HG03097 (cell line): ENCODE results near the gene ZMYND11.
A peak's percentile ranks its signal among the peaks of the same experiment; 100 is the strongest.

Source experiments
- ATAC-seq: cut with Tn5 transposase; IDR thresholded peaks from one replicate; pipeline ENCODE4 v1.9.1; 2021; ENCODE audit not compliant: unreplicated experiment, low FRiP score

The ZMYND11 gene

GRCh38 chr10:135132-135600, at the start of gene ZMYND11:
Gene ZMYND11 (plus strand): TSS chr10:135455. CDS start chr10:180013, 44,558 bp downstream.
- ATAC-seq, result peak; percentile 32

GRCh38 chr10:86031-86430, 49.2 kb upstream of the ZMYND11 start:
- no peak for ATAC-seq

- ATAC-seq, result no peak
Measured at GRCh38 chr10:87177-88080, 47.8 kb upstream of the ZMYND11 start.

- no peak for ATAC-seq
Measured at GRCh38 chr10:88253-88652, 47.0 kb upstream of the ZMYND11 start.

GRCh38 chr10:89248-89647, 46.0 kb upstream of the ZMYND11 start:
- no peak for ATAC-seq

GRCh38 chr10:90161-90560, 45.1 kb upstream of the ZMYND11 start:
- ATAC-seq, result no peak

GRCh38 chr10:91313-91712, 43.9 kb upstream of the ZMYND11 start:
- ATAC-seq, result no peak

- ATAC-seq, result no peak
Measured at GRCh38 chr10:92153-92552, 43.1 kb upstream of the ZMYND11 start.

- ATAC-seq, result no peak
Measured at GRCh38 chr10:92846-93245, 42.4 kb upstream of the ZMYND11 start.

- ATAC-seq, result no peak
Measured at GRCh38 chr10:94613-95012, 40.6 kb upstream of the ZMYND11 start.

GRCh38 chr10:95356-96115, 39.7 kb upstream of the ZMYND11 start:
- no peak for ATAC-seq

GRCh38 chr10:96466-96865, 38.8 kb upstream of the ZMYND11 start:
- ATAC-seq, result no peak

GRCh38 chr10:104416-104815, 30.8 kb upstream of the ZMYND11 start:
- ATAC-seq, result no peak

GRCh38 chr10:104862-105565, 30.2 kb upstream of the ZMYND11 start:
- ATAC-seq, result no peak

- ATAC-seq, result no peak
Measured at GRCh38 chr10:105806-106205, 29.4 kb upstream of the ZMYND11 start.

- ATAC-seq, result no peak
Measured at GRCh38 chr10:106740-107139, 28.5 kb upstream of the ZMYND11 start.

- ATAC-seq, result no peak
Measured at GRCh38 chr10:112246-112645, 23.0 kb upstream of the ZMYND11 start.

GRCh38 chr10:124874-125273, 10.4 kb upstream of the ZMYND11 start:
- no peak for ATAC-seq

GRCh38 chr10:127612-128432, 7.4 kb upstream of the ZMYND11 start:
- peak; percentile 81 for ATAC-seq

GRCh38 chr10:129810-130209, 5.4 kb upstream of the ZMYND11 start:
- no peak for ATAC-seq
